ENCODE data around the gene IER2. TPM values are rescaled to one million over a fixed set of nuclear protein-coding genes. Genes with fewer than 3 reads are reported as not detected.

The IER2 gene
- total and polyA plus RNA-seq, 12 donors = 7.4 to 121 (median 61.8) TPM

GRCh38 chr19:13121551-13122274, 28.5 kb upstream of the IER2 start:
- Histone ChIP-seq H3K4me3 (no peak overlapping the region), H3K27ac (no peak overlapping the region), H3K9me3 (replicated peaks in 1 of 3) (no peaks in the 10 kb centered on the region), H3K4me1 (replicated peaks in 1 of 2) (peaks cover 24 to 34% of the 10 kb centered on the region in 2 donors), H3K27me3 (no peaks in the 10 kb centered on the region), H3K36me3 (replicated peaks in 1 of 2) (no peaks in the 10 kb centered on the region)
- peak in 1 of 7 donors; percentile 16 for DNase-seq
- intact Hi-C loops (cut with DNase I) = no loop called here
- 82 to 85% (median 83%) methylated on average over 13 to 18 of the region's 18 CpGs for WGBS, 4 donors
- TF ChIP-seq POLR2A (IDR thresholded peaks at IDR 0.05) (no peak), CTCF (IDR thresholded peaks at IDR 0.05) (no peak)

DNA sequence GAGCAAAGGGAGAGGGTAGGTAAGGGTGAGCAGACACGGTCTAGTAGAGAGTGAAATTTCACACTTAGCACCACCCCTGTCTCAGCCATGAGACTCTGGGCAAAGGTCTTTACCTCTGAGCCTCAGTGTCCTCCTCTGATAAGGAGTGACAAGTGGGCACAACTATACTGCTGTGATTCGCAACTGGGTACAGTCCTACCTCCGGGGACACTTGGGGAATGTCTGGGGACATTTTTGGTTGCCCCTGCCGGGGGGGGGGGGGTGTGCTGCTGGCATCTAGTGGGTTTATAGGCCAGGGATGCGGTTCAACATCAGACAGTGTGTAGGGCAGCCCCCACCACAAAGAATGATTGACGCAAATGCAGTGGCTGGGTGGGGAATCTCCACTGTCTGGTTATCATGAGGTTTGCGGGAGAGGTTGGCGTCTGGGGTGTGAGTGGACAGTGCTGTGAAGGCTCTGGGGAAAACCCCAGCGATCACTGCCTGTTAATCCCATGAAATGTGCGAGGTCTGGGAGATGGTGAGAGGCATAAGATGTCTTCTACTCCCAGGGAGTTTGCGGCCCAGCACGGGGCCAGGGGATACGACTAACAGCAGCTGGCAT, 27.8 kb upstream of the IER2 start:
- H3K4me3 ChIP-seq = no peak overlapping the region
- DNase-seq = no peak
- no peaks in the 10 kb centered on the region for H3K36me3 ChIP-seq (replicated peaks in 1 of 2)
- no peaks in the 10 kb centered on the region for H3K9me3 ChIP-seq (replicated peaks in 1 of 3)
- peaks cover 19 to 28% of the 10 kb centered on the region in 2 donors for H3K4me1 ChIP-seq (replicated peaks in 1 of 2)
- H3K27me3 ChIP-seq = no peaks in the 10 kb centered on the region
- TF ChIP-seq POLR2A (IDR thresholded peaks at IDR 0.05) (no peak), CTCF (IDR thresholded peaks at IDR 0.05) (no peak)
- no peak overlapping the region for H3K27ac ChIP-seq
- intact Hi-C loops (cut with DNase I) = no loop called here
- 75 to 90% (median 85%) methylated on average over 8 to 13 of the region's 13 CpGs for WGBS, 4 donors

GRCh38 chr19:13122980-13123957, 26.9 kb upstream of the IER2 start:
- WGBS, 4 donors = 88 to 96% (median 92%) methylated on average over 18 to 20 of the region's 20 CpGs
- Histone ChIP-seq H3K36me3 (replicated peaks in 1 of 2) (no peaks in the 10 kb centered on the region), H3K27ac (no peak overlapping the region), H3K9me3 (replicated peaks in 1 of 3) (no peaks in the 10 kb centered on the region), H3K27me3 (no peaks in the 10 kb centered on the region), H3K4me1 (replicated peaks in 1 of 2) (peaks cover 15 to 23% of the 10 kb centered on the region in 2 donors), H3K4me3 (no peak overlapping the region)
- no peak for DNase-seq
- intact Hi-C loops (cut with DNase I) = no loop called here
- TF ChIP-seq POLR2A (IDR thresholded peaks at IDR 0.05) = no peak
- no peak for TF ChIP-seq CTCF (IDR thresholded peaks at IDR 0.05)

DNA sequence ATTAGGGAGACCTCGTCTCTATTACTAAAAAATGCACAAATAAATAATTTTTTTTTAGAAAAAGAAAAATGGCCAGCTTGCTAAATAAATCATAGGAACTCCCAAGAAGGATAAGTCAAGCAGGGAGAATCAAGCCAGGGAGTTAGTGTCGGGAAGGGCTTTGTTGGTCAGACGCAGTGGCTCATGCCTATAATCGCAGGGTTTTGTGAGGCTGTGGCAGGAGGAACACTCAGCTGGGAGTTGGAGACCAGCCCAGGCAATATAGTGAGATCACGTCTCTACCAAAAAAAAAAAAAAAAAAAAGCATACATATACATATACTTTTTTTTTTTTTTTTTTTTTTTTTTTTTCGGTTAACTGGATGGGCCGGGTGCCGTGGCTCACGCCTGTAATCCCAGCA, 23.2 kb upstream of the IER2 start:
- H3K27me3 ChIP-seq = no peaks in the 10 kb centered on the region
- peaks cover 0 to 8% of the 10 kb centered on the region in 2 donors for H3K4me1 ChIP-seq (replicated peaks in 1 of 2)
- no peak overlapping the region for H3K27ac ChIP-seq
- no peaks in the 10 kb centered on the region for H3K9me3 ChIP-seq (replicated peaks in 1 of 3)
- intact Hi-C loops (cut with DNase I) = no loop called here
- TF ChIP-seq CTCF (IDR thresholded peaks at IDR 0.05) = no peak
- no peak for TF ChIP-seq POLR2A (IDR thresholded peaks at IDR 0.05)
- DNase-seq = no peak
- no peak overlapping the region for H3K4me3 ChIP-seq
- 88 to 96% (median 92%) methylated on average over 9 of the region's 9 CpGs for WGBS, 4 donors
- no peaks in the 10 kb centered on the region for H3K36me3 ChIP-seq (replicated peaks in 1 of 2)

Data from adrenal gland (tissue), 12 donors.